Measurements from ENCODE around the gene SCO1.
A peak's percentile ranks its signal among the peaks of the same experiment; 100 is the strongest.

Gene SCO1

DNA sequence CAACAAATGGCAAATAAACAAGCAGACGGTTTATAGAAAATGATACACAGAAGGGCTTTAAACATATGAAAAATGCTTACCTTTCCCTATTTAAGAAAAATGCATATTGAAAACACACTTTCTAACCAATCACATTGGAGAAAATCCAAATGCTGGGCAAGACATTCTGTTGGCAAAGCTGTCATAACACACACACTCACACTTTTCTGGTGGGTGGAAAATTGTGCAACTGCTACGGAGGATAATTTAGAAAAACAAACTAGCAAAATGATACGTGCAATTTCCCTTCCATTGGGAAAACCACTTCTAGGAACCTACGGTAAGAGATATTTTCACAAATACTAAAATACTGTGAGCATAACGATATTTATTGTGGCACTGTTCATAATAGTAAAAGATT is 30.4 kb downstream of the SCO1 start:
- Mint-ChIP-seq H3K4me3 (no peak overlapping the region), H3K27me3 (ENCODE audit: low read depth) (no peaks in the 10 kb centered on the region), H3K9me3 (no peaks in the 10 kb centered on the region), H3K27ac (no peak overlapping the region), H3K4me1 (peaks cover 36% of the 10 kb centered on the region), H3K36me3 (ENCODE audit: low read depth) (no peaks in the 10 kb centered on the region)
- TF ChIP-seq, protein P1, sequence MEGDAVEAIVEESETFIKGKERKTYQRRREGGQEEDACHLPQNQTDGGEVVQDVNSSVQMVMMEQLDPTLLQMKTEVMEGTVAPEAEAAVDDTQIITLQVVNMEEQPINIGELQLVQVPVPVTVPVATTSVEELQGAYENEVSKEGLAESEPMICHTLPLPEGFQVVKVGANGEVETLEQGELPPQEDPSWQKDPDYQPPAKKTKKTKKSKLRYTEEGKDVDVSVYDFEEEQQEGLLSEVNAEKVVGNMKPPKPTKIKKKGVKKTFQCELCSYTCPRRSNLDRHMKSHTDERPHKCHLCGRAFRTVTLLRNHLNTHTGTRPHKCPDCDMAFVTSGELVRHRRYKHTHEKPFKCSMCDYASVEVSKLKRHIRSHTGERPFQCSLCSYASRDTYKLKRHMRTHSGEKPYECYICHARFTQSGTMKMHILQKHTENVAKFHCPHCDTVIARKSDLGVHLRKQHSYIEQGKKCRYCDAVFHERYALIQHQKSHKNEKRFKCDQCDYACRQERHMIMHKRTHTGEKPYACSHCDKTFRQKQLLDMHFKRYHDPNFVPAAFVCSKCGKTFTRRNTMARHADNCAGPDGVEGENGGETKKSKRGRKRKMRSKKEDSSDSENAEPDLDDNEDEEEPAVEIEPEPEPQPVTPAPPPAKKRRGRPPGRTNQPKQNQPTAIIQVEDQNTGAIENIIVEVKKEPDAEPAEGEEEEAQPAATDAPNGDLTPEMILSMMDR (IDR thresholded peaks at IDR 0.05; ENCODE audit: unreplicated experiment in 3 of 3) = no peak

DNA sequence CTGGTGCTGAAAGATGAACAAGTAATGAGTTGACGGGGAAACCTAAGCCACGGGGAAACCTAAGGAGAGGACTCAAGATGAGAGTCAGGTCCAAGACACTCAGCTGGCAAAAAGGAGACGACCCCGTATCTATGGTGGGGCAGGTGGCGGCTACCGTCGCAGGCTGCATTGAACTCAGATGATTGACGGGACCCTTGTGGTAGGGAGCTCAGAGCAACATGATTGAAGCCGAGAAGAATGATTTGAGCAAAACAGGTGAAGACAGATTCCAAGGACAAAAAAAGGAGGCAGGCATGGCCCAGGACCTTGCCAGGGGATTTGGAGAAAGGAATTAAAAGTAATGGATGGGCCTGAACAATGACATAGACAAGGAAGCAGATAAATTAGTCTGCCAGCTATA is 32.8 kb downstream of the SCO1 start:
- Mint-ChIP-seq H3K9me3 (no peaks in the 10 kb centered on the region), H3K36me3 (ENCODE audit: low read depth) (peaks cover 2% of the 10 kb centered on the region), H3K27ac (peak overlapping the region; percentile 8 to 72 (median 32)), H3K27me3 (ENCODE audit: low read depth) (no peaks in the 10 kb centered on the region), H3K4me1 (peaks cover 41% of the 10 kb centered on the region), H3K4me3 (peak overlapping the region in 2 of 3 experiments; percentile 3 to 19)
- TF ChIP-seq, protein P1 (IDR thresholded peaks at IDR 0.05; ENCODE audit: unreplicated experiment in 3 of 3) = no peak

DNA sequence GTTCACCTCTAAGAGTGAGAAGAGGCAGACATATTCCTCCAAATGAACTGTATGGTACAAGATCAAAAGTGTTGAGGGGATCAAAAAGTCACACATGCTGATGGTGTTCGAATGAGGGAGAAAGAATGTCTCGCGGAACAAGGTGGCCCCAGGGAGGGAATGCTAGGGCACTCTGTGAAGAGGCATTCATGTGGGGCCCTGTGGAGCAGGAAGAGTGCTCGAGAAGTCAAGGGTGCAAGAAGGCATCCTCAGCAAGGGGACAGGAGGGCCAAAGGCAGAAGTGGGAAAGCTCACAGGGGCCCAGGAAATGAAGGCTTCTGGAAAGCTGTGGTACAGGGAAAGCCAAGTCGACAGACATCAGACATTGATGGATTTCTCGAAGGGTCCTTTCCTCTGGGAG is 34.1 kb downstream of the SCO1 start:
- peak overlapping the region in 2 of 3 experiments; percentile 30 to 43 for H3K4me3 Mint-ChIP-seq
- peaks cover 47% of the 10 kb centered on the region for H3K4me1 Mint-ChIP-seq
- H3K27me3 Mint-ChIP-seq (ENCODE audit: low read depth) = no peaks in the 10 kb centered on the region
- TF ChIP-seq, protein P1 (IDR thresholded peaks at IDR 0.05; ENCODE audit: unreplicated experiment in 3 of 3) = no peak
- peak overlapping the region in 1 of 3 experiments; percentile 8 for H3K27ac Mint-ChIP-seq
- H3K36me3 Mint-ChIP-seq (ENCODE audit: low read depth) = peaks cover 6% of the 10 kb centered on the region
- H3K9me3 Mint-ChIP-seq = no peaks in the 10 kb centered on the region

DNA sequence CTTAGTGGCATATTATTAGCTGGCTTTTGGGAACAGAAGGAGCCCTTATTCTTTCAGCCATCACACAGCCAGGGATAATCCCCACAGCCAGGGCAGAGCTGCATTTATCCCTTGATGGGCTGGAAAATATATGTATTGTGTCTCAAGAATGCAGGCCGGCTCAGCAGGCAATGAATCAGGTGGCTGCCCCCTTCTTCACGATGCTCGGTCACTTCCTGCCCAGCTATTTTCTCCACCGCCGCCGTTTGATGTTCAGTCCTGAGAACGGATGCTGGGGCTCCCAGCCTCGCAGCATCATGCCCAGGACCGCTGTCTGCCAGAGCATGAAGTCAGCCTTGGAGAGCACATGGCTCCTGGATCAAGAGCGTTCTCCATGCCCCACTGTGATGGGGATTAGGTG is 35.9 kb downstream of the SCO1 start:
- Mint-ChIP-seq H3K4me1 (peaks cover 47% of the 10 kb centered on the region), H3K27me3 (ENCODE audit: low read depth) (peaks cover 4% of the 10 kb centered on the region), H3K36me3 (ENCODE audit: low read depth) (peaks cover 6% of the 10 kb centered on the region), H3K27ac (peak overlapping the region in 2 of 3 experiments; percentile 72 to 88), H3K4me3 (peak overlapping the region in 2 of 3 experiments; percentile 21 to 74), H3K9me3 (no peaks in the 10 kb centered on the region)
- TF ChIP-seq, protein P1 (IDR thresholded peaks at IDR 0.05; ENCODE audit: unreplicated experiment in 3 of 3) = no peak

DNA sequence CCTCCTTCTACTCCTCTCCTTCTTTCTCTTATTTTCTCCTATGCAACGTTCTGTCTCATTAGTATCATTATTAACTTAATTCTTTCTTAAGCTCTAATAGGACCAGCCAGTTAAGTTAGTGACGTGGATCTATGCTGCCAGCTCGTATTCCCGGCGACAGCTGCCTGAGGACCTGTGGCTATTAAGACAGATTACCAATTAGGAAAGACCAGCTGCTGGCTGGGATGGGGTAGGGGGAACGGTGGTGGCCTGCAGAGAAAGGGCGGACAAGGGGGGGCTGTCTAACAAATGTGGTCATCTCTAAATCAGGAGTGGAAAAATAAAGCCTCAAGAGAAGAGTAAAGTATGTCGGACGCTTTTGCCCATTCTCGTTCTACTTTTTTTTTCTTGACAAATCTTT is 39.5 kb downstream of the SCO1 start:
- TF ChIP-seq, protein P1 (IDR thresholded peaks at IDR 0.05; ENCODE audit: unreplicated experiment in 3 of 3) = no peak
- peak overlapping the region; percentile 3 to 72 (median 22) for H3K27ac Mint-ChIP-seq
- H3K4me1 Mint-ChIP-seq = peaks cover 38% of the 10 kb centered on the region
- peak overlapping the region in 2 of 3 experiments; percentile 62 to 75 for H3K4me3 Mint-ChIP-seq
- peaks cover 6% of the 10 kb centered on the region for H3K36me3 Mint-ChIP-seq (ENCODE audit: low read depth)
- no peaks in the 10 kb centered on the region for H3K9me3 Mint-ChIP-seq
- peaks cover 7% of the 10 kb centered on the region for H3K27me3 Mint-ChIP-seq (ENCODE audit: low read depth)

DNA sequence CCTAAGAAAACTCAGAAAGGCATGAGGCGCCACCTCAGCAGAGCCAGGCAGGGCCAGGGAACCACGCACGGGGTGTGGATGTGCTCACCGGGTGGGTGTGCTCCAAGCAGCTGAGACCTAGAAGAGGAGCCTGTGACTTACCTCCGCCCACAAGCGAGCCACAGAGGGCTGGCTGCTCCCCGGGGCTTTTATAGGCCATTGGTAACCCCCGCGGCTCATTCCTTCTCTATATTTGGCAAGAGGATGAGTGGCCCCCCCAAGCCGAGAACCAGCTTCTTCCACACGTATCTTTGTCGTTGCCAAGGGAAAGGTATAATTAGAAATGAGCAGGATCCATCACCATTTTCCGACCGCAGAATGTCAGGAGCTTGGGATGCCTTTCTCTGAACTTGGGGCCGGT is 40.2 kb downstream of the SCO1 start, which contains the start of gene MYH3:
MYH3 (minus strand) TSS at position 162 of the 400 bp plus-strand sequence. CDS start 2,245 bp downstream, outside the sequence.
- peaks cover 43% of the 10 kb centered on the region for H3K4me1 Mint-ChIP-seq
- H3K27ac Mint-ChIP-seq = peak within 1 kb of the TSS; percentile 22 to 72 (median 44)
- TF ChIP-seq, protein P1 (IDR thresholded peaks at IDR 0.05; ENCODE audit: unreplicated experiment in 3 of 3) = no peak
- H3K9me3 Mint-ChIP-seq = no peaks in the 10 kb centered on the region
- H3K27me3 Mint-ChIP-seq (ENCODE audit: low read depth) = peaks cover 7% of the 10 kb centered on the region
- peak within 1 kb of the TSS in 2 of 3 experiments; percentile 62 to 86 for H3K4me3 Mint-ChIP-seq
- peaks cover 6% of the 10 kb centered on the region for H3K36me3 Mint-ChIP-seq (ENCODE audit: low read depth)

All from nephron (organoid).